ENCODE measurements around the gene SPATA16. TPM values are rescaled to one million over a fixed set of nuclear protein-coding genes. Genes with fewer than 3 reads are reported as not detected.

The SPATA16 gene
- total RNA-seq, 4 donors from 2014 or later = not detected

- Histone ChIP-seq H3K4me3 (replicated peaks in 1 of 3) (no peak overlapping the region), H3K9me3 (no peaks in the 10 kb centered on the region), H3K27ac (no peak overlapping the region), H3K36me3 (no peaks in the 10 kb centered on the region), H3K27me3 (no peaks in the 10 kb centered on the region), H3K4me1 (no peaks in the 10 kb centered on the region)
- 80 to 100% methylated on average over 1 of the region's 1 CpG for WGBS, 2 donors
- TF ChIP-seq CTCF (IDR thresholded peaks at IDR 0.05) (no peak), POLR2A (IDR thresholded peaks at IDR 0.05) (no peak)
- no peak for DNase-seq
- intact Hi-C loops (cut with DNase I) = no loop called here
Measured at GRCh38 chr3:173103469-173103868, 37.6 kb downstream of the SPATA16 start.

GRCh38 chr3:173098959-173099358 is 42.1 kb downstream of the SPATA16 start:
- Histone ChIP-seq H3K27me3 (no peaks in the 10 kb centered on the region), H3K36me3 (no peaks in the 10 kb centered on the region), H3K27ac (no peak overlapping the region), H3K9me3 (no peaks in the 10 kb centered on the region), H3K4me3 (replicated peaks in 1 of 3) (no peak overlapping the region), H3K4me1 (no peaks in the 10 kb centered on the region)
- intact Hi-C loops (cut with DNase I) = no loop called here
- DNase-seq = no peak
- no peak for TF ChIP-seq POLR2A (IDR thresholded peaks at IDR 0.05)
- no peak for TF ChIP-seq CTCF (IDR thresholded peaks at IDR 0.05)
- 88 to 94% methylated on average over 1 of the region's 1 CpG for WGBS, 2 donors

- no peaks in the 10 kb centered on the region for H3K27me3 ChIP-seq
- intact Hi-C loops (cut with DNase I) = no loop called here
- H3K4me1 ChIP-seq = no peaks in the 10 kb centered on the region
- H3K36me3 ChIP-seq = no peaks in the 10 kb centered on the region
- no peak for DNase-seq
- no peak overlapping the region for H3K27ac ChIP-seq
- TF ChIP-seq CTCF (IDR thresholded peaks at IDR 0.05) = no peak
- TF ChIP-seq POLR2A (IDR thresholded peaks at IDR 0.05) = no peak
- no peaks in the 10 kb centered on the region for H3K9me3 ChIP-seq
- 69 to 74% methylated on average over 4 of the region's 4 CpGs for WGBS, 2 donors
- no peak overlapping the region for H3K4me3 ChIP-seq (replicated peaks in 1 of 3)
Measured at GRCh38 chr3:173096994-173097785, 43.8 kb downstream of the SPATA16 start.

GRCh38 chr3:173096140-173096539 is 44.9 kb downstream of the SPATA16 start:
- no peak overlapping the region for H3K27ac ChIP-seq
- no peaks in the 10 kb centered on the region for H3K36me3 ChIP-seq
- TF ChIP-seq POLR2A (IDR thresholded peaks at IDR 0.05) (no peak), CTCF (IDR thresholded peaks at IDR 0.05) (no peak)
- DNase-seq = no peak
- no peaks in the 10 kb centered on the region for H3K4me1 ChIP-seq
- H3K4me3 ChIP-seq (replicated peaks in 1 of 3) = no peak overlapping the region
- 89 to 92% methylated on average over 3 of the region's 3 CpGs for WGBS, 2 donors
- intact Hi-C loops (cut with DNase I) = no loop called here
- H3K27me3 ChIP-seq = no peaks in the 10 kb centered on the region
- H3K9me3 ChIP-seq = no peaks in the 10 kb centered on the region

- Histone ChIP-seq H3K4me1 (no peaks in the 10 kb centered on the region), H3K9me3 (no peaks in the 10 kb centered on the region), H3K27ac (no peak overlapping the region), H3K36me3 (no peaks in the 10 kb centered on the region), H3K4me3 (replicated peaks in 1 of 3) (no peak overlapping the region), H3K27me3 (no peaks in the 10 kb centered on the region)
- DNase-seq = no peak
- WGBS, 2 donors = 84 to 91% methylated on average over 1 of the region's 1 CpG
- intact Hi-C loops (cut with DNase I) = no loop called here
- TF ChIP-seq POLR2A (IDR thresholded peaks at IDR 0.05) (no peak), CTCF (IDR thresholded peaks at IDR 0.05) (no peak)
Measured at GRCh38 chr3:173092038-173092437, 49.0 kb downstream of the SPATA16 start.

All from thyroid gland (tissue), 4 donors.